IMR-90 (cell line): ENCODE data around the gene PHF21A. TPM values are rescaled to one million over a fixed set of nuclear protein-coding genes. Genes with fewer than 3 reads are reported as not detected.
A peak's percentile ranks its signal among the peaks of the same experiment; 100 is the strongest.

Experiments used
- ATAC-seq: fragments of 200-7000 bp; cut with Tn5 transposase; 2 replicates; pipeline ENCODE4 v1.9.1; 2020; ENCODE audit warnings: low read depth, mild to moderate bottlenecking, moderate library complexity
- BruUV-seq: library from RNA; stranded (reverse); fragments of 400-500 nt; replicated peaks from 2 replicates; lab custom pipeline; 2021; lab: Mats Ljungman, UMichigan
- CTCF ChIA-PET: fragments of 300-600 bp; formaldehyde crosslinking; extraction: SDS; loops from one replicate; lab custom pipeline; 2021; ENCODE audit warnings: antibody characterized with exemption; lab: Yijun Ruan, JAX
- POLR2A ChIA-PET: fragments of 300-600 bp; sonication (Branson Sonifier 250); formaldehyde crosslinking; loops from one replicate; lab custom pipeline; 2022; ENCODE audit warnings: antibody characterized with exemption; ENCODE audit not compliant: unreplicated experiment; lab: Charles Lee
- DNase-seq: peaks from one replicate; pipeline ENCODE4 v3.0.0; 2013
- H2AFZ ChIP-seq: replicated peaks from 2 replicates; pipeline ENCODE3; 2013; ENCODE audit warnings: low read length, mild to moderate bottlenecking; ENCODE audit not compliant: poor library complexity
- H2AK5ac ChIP-seq: 2 replicates; pipeline ENCODE4 v1.6.1; 2013; ENCODE audit warnings: low read depth, low read length, inconsistent platforms
- H2AK9ac ChIP-seq: replicated peaks from 2 replicates; pipeline ENCODE3; 2013; ENCODE audit warnings: mild to moderate bottlenecking, low read depth, low read length, moderate library complexity; ENCODE audit not compliant: poor library complexity
- H2BK120ac ChIP-seq: 2 replicates; pipeline ENCODE4 v1.6.1; 2013; ENCODE audit warnings: low read depth, low read length, inconsistent platforms
- H2BK15ac ChIP-seq: 3 replicates; pipeline ENCODE4 v1.6.1; 2013; ENCODE audit warnings: low read depth, low read length, inconsistent platforms
- H2BK20ac ChIP-seq: 2 replicates; pipeline ENCODE4 v1.6.1; 2013; ENCODE audit warnings: low read depth, mild to moderate bottlenecking, inconsistent platforms, low read length, moderate library complexity
- H2BK5ac ChIP-seq: 2 replicates; pipeline ENCODE4 v1.6.1; 2013; ENCODE audit warnings: mild to moderate bottlenecking, low read depth, low read length, inconsistent platforms; ENCODE audit not compliant: poor library complexity, severe bottlenecking
- H3K14ac ChIP-seq: replicated peaks from 2 replicates; pipeline ENCODE4 v1.6.1; 2013; ENCODE audit warnings: low read depth, low read length, inconsistent platforms
- H3K18ac ChIP-seq: 2 replicates; pipeline ENCODE4 v1.6.1; 2013; ENCODE audit warnings: low read depth, low read length, control low read depth
- H3K23ac ChIP-seq: 2 replicates; pipeline ENCODE4 v1.6.1; 2013; ENCODE audit warnings: low read depth, low read length, inconsistent platforms
- H3K27ac ChIP-seq: 2 replicates; pipeline ENCODE4 v1.5.1; 2013; ENCODE audit warnings: mild to moderate bottlenecking, control low read depth, low read length; ENCODE audit not compliant: insufficient read depth
- H3K27me3 ChIP-seq: 2 replicates; pipeline ENCODE4 v1.6.1; 2013; ENCODE audit warnings: low read length; ENCODE audit not compliant: control insufficient read depth, insufficient read depth
- H3K36me3 ChIP-seq: 2 replicates; pipeline ENCODE4 v1.6.1; 2013; ENCODE audit warnings: low read length, mixed read lengths; ENCODE audit not compliant: control insufficient read depth, insufficient read depth
- H3K4ac ChIP-seq: 2 replicates; pipeline ENCODE4 v1.6.1; 2013; ENCODE audit warnings: low read depth, low read length, inconsistent platforms
- H3K4me1 ChIP-seq: 2 replicates; pipeline ENCODE4 v1.6.1; 2013; ENCODE audit warnings: low read length, mixed read lengths; ENCODE audit not compliant: control insufficient read depth, insufficient read depth
- H3K4me2 ChIP-seq: 2 replicates; pipeline ENCODE4 v1.6.1; 2013; ENCODE audit warnings: low read depth, mild to moderate bottlenecking, control low read depth, low read length, moderate library complexity
- H3K4me3 ChIP-seq: 2 replicates; pipeline ENCODE4 v1.5.1; 2013; ENCODE audit warnings: low read depth, mild to moderate bottlenecking, control low read depth, low read length, moderate library complexity; ENCODE audit not compliant: insufficient read depth
- H3K56ac ChIP-seq: 2 replicates; pipeline ENCODE4 v1.6.1; 2013; ENCODE audit warnings: low read length, inconsistent platforms; ENCODE audit not compliant: insufficient read depth; ENCODE audit errors: extremely low read depth
- H3K79me1 ChIP-seq, 2 experiments: 2 replicates each; pipeline ENCODE4 v1.6.1; 2013; ENCODE audit warnings: low read length in 2 of 2, inconsistent platforms in 1 of 2, low read depth in 1 of 2
- H3K9ac ChIP-seq: 2 replicates; pipeline ENCODE4 v1.6.1; 2013; ENCODE audit warnings: low read depth, low read length, control low read depth
- H3K9me1 ChIP-seq: 2 replicates; pipeline ENCODE4 v1.6.1; 2013; ENCODE audit warnings: low read length, inconsistent platforms; ENCODE audit not compliant: insufficient read depth
- H3K9me3 ChIP-seq: 2 replicates; pipeline ENCODE4 v1.6.1; 2013; ENCODE audit warnings: low read length; ENCODE audit not compliant: control insufficient read depth, insufficient read depth
- H4K20me1 ChIP-seq: 2 replicates; pipeline ENCODE4 v1.6.1; 2013; ENCODE audit warnings: low read length, inconsistent platforms; ENCODE audit not compliant: insufficient read depth
- H4K5ac ChIP-seq: 2 replicates; pipeline ENCODE4 v1.6.1; 2013; ENCODE audit warnings: mild to moderate bottlenecking, low read depth, low read length, control low read depth
- H4K8ac ChIP-seq, 2 experiments: 2 replicates each; pipeline ENCODE4 v1.6.1; 2013; ENCODE audit warnings: low read depth in 2 of 2, low read length in 2 of 2, control low read depth in 1 of 2, inconsistent platforms in 1 of 2
- H4K91ac ChIP-seq: 2 replicates; pipeline ENCODE4 v1.6.1; 2013; ENCODE audit warnings: low read depth, low read length, inconsistent platforms; ENCODE audit not compliant: insufficient read depth
- BHLHE40 ChIP-seq: fragments of 150-350 bp; IDR thresholded peaks from 2 replicates; pipeline ENCODE4 v1.6.1; 2016; ENCODE audit warnings: mild to moderate bottlenecking, low read depth, low read length
- ELK1 ChIP-seq: fragments of 150-350 bp; IDR thresholded peaks from 2 replicates; pipeline ENCODE4 v1.6.1; 2016; ENCODE audit warnings: low read depth, mild to moderate bottlenecking, low read length, moderate library complexity, borderline replicate concordance
- FOS ChIP-seq: fragments of 150-350 bp; IDR thresholded peaks from 2 replicates; pipeline ENCODE4 v1.6.1; 2016; ENCODE audit warnings: low read depth, low read length
- MAFK ChIP-seq: IDR thresholded peaks from 2 replicates; pipeline ENCODE4 v1.6.1; 2012; ENCODE audit warnings: low read depth, low read length, improper control_type of control experiment
- RCOR1 ChIP-seq: IDR thresholded peaks from 2 replicates; pipeline ENCODE4 v1.6.1; 2012; ENCODE audit warnings: mild to moderate bottlenecking, low read length, improper control_type of control experiment; ENCODE audit not compliant: insufficient replicate concordance
- RFX5 ChIP-seq: IDR thresholded peaks from 2 replicates; pipeline ENCODE4 v1.8.0; 2012; ENCODE audit warnings: low read depth, mild to moderate bottlenecking, low read length, moderate library complexity
- dilution Hi-C: fragments of 300-500 bp; cut with HindIII; formaldehyde crosslinking; loops from one replicate; pipeline ENCODE4 v1.14.3; 2018; ENCODE audit warnings: low sequenced_read_pairs; ENCODE audit not compliant: unreplicated experiment
- in situ Hi-C: fragments of 300-500 bp; cut with MboI; formaldehyde crosslinking; loops from 3 replicates; pipeline ENCODE4 v1.14.3; 2019; ENCODE audit warnings: low sequenced_read_pairs, inconsistent platforms, mixed read lengths
- intact Hi-C: fragments of 100-400 bp; cut with micrococcal nuclease; formaldehyde crosslinking; loops from 2 replicates; pipeline ENCODE4 v1.10.0; 2022
- polyA plus RNA-seq, 3 experiments: library from polyadenylated mRNA; depleted of rRNA; stranded (reverse); fragments of >200 nt; gene quantifications; 2 replicates each; pipeline ENCODE4 v1.2.3, GENCODE V29; 2012; ENCODE audit warnings: low replicate concordance in 1 of 3
- total RNA-seq: library from RNA; depleted of rRNA; stranded (reverse); fragments of >200 nt; gene quantifications from 2 replicates; pipeline ENCODE4 v1.2.3, GENCODE V29; 2012

Gene PHF21A
- total and polyA plus RNA-seq, 2 of the 4 experiments (the other 2 are of a cell fraction), result 9.0 to 20.6 TPM

GRCh38 chr11:46047520-46047919 lies 73.7 kb downstream of the PHF21A start:
- dilution Hi-C loops, result no loop called here

More at GRCh38 chr11:46047520-46047919, 73.7 kb downstream of the PHF21A start:
- in situ Hi-C loops, result no loop called here
- TF ChIP-seq RCOR1 (no peak), FOS (no peak), MAFK (no peak), BHLHE40 (no peak), ELK1 (no peak), RFX5 (peak; percentile 32; the same call in 1 of the 2 replicates)
- Histone ChIP-seq H3K14ac (no peak overlapping the region), H3K27me3 (no peaks in the 10 kb centered on the region), H3K9me1 (peaks cover 3% of the 10 kb centered on the region), H3K27ac (no peak overlapping the region), H4K20me1 (peaks cover 13% of the 10 kb centered on the region; the same call in 1 of the 2 replicates), H3K18ac (no peak overlapping the region), H4K5ac (no peak overlapping the region), H3K4me2 (no peak overlapping the region), H2AK9ac (no peak overlapping the region), H2BK20ac (no peak overlapping the region), H2BK120ac (no peak overlapping the region), H2AFZ (no peak overlapping the region), H4K8ac (no peak overlapping the region), H2BK5ac (no peak overlapping the region), H3K4ac (no peak overlapping the region), H3K4me1 (peaks cover 16% of the 10 kb centered on the region), H2AK5ac (no peak overlapping the region), H2BK15ac (no peak overlapping the region), H3K9me3 (no peaks in the 10 kb centered on the region), H3K79me1 (peaks cover 15 to 47% of the 10 kb centered on the region in 2 experiments), H3K4me3 (no peak overlapping the region), H3K9ac (no peak overlapping the region), H3K56ac (no peak overlapping the region), H3K36me3 (no peaks in the 10 kb centered on the region; the same call in 1 of the 2 replicates), H4K91ac (no peak overlapping the region), H3K23ac (no peak overlapping the region)
- no TSS peak for BruUV-seq
- ChIA-PET CTCF (no interaction called here), POLR2A (no interaction called here)
- intact Hi-C loops, result loop anchor here (5.0 kb wide), 1 partner anchor 70 kb away; no protein-coding TSS in a partner anchor
- ATAC-seq, result no peak
- DNase-seq, result no peak
